GM18907 (cell line): Measurements from ENCODE around the gene REG3G.
"Not testable (repeated sequence)": the region's sequence is repeated elsewhere in the genome, so short reads cannot be mapped to it uniquely, and the experiment has no call there.

ENCODE experiments used
- ATAC-seq: cut with Tn5 transposase; IDR thresholded peaks from one replicate; pipeline ENCODE4 v1.9.1; 2021; ENCODE audit warnings: mild to moderate bottlenecking, moderate library complexity; ENCODE audit not compliant: unreplicated experiment

The REG3G gene

DNA sequence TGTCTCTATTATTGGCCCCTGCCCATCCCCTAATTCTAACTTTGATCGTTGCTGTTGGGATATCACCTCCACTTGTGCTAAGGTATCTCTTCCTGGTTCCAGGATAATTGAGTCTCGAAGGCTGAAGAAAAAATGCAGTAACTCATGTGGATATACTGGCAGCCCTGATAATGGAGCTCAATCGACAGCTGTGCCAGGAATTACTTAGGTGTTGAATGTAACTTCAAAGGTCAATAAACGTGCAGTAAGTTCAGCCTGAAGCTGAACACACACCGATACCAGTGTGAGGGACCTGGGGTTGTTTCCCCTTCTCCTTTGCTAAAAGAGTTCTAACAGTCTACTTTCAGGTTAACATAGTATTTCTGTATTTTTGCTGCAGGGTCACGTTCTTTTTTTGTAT lies 11.9 kb upstream of the REG3G start:
- ATAC-seq = no peak

DNA sequence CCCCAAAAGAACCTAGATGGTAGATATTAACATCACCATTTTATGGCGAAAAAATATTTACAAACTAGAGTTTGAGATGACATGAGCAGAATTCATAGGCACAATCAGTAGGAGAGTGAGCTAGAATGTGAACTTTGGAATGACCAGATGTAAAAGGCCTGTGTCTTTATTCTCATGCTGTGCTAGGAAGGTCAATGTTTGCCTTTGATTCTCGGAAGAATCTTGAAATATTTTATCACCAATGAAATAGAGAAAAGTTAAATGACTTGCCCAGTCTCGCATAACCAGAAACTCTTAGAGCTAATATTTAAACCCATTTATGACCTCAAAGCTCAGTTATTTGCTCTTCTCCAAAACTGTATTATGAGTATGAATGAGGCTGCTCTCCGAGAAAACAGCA lies 9.2 kb upstream of the REG3G start:
- no peak for ATAC-seq

DNA sequence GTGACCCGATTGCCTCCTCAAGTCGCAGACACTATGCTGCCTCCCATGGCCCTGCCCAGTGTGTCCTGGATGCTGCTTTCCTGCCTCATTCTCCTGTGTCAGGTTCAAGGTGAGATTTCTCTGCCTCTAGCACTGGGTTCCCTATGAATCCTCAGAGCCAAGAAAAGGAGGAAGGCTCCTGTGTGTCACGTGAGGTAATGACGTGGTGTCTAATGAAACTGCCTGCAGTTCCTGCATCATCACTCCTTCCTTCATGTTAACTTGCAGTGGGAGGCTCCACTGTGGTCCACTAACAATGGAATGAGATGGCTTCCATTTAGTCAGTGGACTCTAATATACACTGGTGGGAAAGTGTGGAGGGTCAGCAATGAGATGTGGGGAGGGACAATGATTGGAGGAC lies 559 bp downstream of the REG3G start:
- ATAC-seq = no peak

DNA sequence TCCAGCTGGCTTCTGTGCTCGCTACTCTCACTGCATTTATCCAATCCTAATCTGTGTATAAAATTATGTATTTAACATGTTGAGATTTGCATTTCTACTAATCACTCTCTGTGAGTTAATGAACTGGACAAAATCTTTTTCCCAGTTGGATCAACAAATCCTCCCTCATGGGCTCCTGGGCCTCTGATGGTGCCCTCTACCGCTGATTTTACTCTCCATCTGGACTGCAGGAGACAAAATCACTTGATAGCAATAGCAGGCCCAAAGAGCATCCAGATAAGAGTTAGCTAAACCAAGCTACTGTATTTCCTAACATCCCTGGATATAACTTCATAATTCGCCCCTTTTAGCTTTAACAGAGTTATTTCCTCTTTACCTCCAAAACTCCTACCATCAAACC lies 14.4 kb downstream of the REG3G start:
- ATAC-seq = no peak

DNA sequence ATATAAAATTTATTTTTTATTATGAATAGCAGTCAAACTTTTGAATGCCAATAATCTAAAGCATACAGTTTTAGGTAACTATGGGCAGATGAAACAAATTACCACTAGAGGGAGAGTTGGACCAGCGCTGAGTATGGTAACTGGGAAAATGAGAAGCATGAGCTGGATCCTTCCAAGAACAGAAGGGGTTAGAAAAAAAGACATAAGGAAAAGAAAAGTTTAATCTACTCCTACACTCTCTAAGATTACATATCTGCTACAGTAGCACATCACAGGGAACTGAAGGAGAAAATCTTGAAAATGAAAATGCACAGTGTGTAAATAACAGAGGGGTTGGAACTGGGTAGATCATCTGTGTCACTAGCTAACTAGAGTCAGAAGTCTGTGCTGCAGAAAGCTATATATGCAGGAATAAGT lies 15.5 kb downstream of the REG3G start:
- no peak for ATAC-seq

DNA sequence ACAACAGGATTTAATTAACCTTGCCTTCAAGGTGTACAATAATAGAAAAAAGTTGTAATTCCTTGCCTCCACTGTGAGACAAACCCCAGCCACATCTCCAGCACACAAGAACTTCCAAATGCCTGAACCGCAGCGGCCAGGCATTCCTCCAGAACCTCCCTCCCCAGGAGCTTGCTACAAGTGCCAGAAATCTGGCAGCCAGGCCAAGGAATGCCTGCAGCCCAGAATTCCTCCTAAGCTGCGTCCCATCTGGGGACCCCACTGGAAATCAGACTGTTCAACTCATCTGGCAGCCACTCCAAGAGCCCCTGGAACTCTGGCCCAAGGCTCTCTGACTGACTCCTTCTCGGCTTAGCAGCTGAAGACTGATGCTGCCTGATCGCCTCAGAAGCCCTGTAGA lies 28.0 kb downstream of the REG3G start:
- not testable (repeated sequence) for ATAC-seq

DNA sequence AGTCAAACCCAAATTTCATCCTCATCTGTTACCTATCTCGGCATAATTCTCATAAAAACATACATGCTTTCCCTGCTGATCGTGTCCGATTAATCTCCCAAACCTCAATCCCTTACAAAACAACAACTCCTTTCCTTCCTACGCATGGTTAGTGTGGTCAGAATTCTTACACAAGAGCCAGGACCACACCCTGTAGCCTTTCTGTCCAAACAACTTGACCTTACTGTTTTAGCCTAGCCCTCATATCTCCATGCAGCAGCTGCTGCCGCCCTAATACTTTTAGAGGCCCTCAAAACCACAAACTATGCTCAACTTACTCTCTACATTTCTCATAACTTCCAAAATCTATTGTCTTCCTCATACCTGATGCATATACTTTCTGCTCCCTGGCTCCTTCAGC lies 29.3 kb downstream of the REG3G start:
- not testable (repeated sequence) for ATAC-seq

DNA sequence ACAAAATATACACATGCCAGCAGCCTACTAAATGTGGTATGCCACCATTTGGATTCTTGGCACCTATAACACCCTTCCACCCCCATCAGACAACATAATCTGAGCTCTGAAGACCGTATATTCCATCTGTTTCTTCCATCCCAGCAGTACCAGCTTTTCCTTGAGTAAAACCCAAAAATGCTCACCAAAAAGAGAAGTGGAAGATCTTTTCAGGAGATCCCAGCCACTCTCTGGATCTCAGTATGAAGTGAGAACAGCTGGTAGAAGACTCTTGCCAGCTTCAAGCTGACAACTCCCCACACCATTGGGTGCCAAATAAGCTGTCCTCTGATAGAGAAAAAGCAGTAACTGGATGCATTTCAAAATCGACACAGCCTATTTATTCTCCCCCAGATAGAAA lies 39.7 kb downstream of the REG3G start:
- ATAC-seq = no peak

DNA sequence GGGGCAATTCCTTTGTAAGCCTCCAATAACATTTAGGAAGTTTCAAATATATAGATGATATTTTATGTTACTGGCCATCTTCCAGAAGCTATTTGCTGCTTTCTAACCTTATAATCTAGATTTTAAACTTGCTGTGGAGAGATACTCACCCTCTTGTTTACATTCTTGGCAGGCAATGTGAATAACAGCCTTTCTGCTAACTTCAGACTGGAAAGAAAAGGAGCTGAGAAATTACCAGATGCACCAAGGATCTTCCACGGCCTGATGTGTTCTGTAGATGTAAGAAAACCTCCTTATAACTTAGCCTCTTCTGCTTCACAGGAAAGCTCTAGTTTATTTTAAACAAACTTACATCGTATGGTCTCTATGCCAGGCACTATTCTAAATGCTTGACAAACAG lies 45.6 kb downstream of the REG3G start:
- ATAC-seq = no peak
